Heart left ventricle (tissue), 16 donors: ENCODE results near the gene MEGF11. TPM values are rescaled to one million over a fixed set of nuclear protein-coding genes. Genes with fewer than 3 reads are reported as not detected.

Source experiments
- ATAC-seq, 4 donors: fragments of 200-7000 bp; cut with Tn5 transposase; one replicate each; pipeline ENCODE4 v1.9.1; 2020 to 2022; ENCODE audit warnings: moderate library complexity in 4 of 4, mild to moderate bottlenecking in 3 of 4, moderate number of reproducible peaks in 1 of 4
- DNase-seq, 5 donors: peaks; one replicate each; pipeline ENCODE4 v3.0.0-alpha.2; 2020
- H3K27ac ChIP-seq, 12 donors: fragments of 200-600 bp; sonication (generic) in 4 of 12; one replicate each; pipeline versions ENCODE4 v1.5.0 to v1.8.0; 2016 to 2022; ENCODE audit warnings: mild to moderate bottlenecking in 2 of 12
- H3K27me3 ChIP-seq, 9 donors: fragments of 200-600 bp; sonication (generic) in 2 of 9; one replicate each; pipeline versions ENCODE4 v1.5.1 to v1.8.0; 2016 to 2022; ENCODE audit warnings: mild to moderate bottlenecking in 3 of 9
- H3K36me3 ChIP-seq, 9 donors: fragments of 200-600 bp; sonication (generic) in 2 of 9; one replicate each; pipeline versions ENCODE4 v1.5.0 to v1.8.0; 2018 to 2022; ENCODE audit warnings: mild to moderate bottlenecking in 2 of 9
- H3K4me1 ChIP-seq, 12 donors: fragments of 200-600 bp; sonication (generic) in 4 of 12; one replicate each; pipeline versions ENCODE4 v1.5.0 to v1.8.0; 2016 to 2022; ENCODE audit warnings: mild to moderate bottlenecking in 3 of 12
- H3K4me3 ChIP-seq, 12 donors: fragments of 200-600 bp; sonication (generic) in 4 of 12; one replicate each; pipeline versions ENCODE4 v1.5.0 to v1.8.0; 2017 to 2022; ENCODE audit warnings: mild to moderate bottlenecking in 9 of 12, moderate library complexity in 4 of 12
- H3K9me3 ChIP-seq, 12 donors: fragments of 200-600 bp; sonication (generic) in 4 of 12; one replicate each; pipeline versions ENCODE4 v1.5.0 to v1.8.0; 2016 to 2022; ENCODE audit warnings: mild to moderate bottlenecking in 1 of 12
- POLR2A ChIP-seq, 2 donors: fragments of 450-650 bp; IDR thresholded peaks; one replicate each; pipeline ENCODE4 v1.6.1; 2017; ENCODE audit warnings: antibody characterized with exemption in 2 of 2, mild to moderate bottlenecking in 2 of 2, moderate library complexity in 2 of 2
- WGBS, 4 donors: extraction: QIAGEN DNeasy Blood & Tissue Kit in 2 of 4; methylation state at CpG; one replicate each; pipeline versions ENCODE4 v1.1.5 to v1.1.7; 2013 to 2018; 5-methylcytosine and 5-hydroxymethylcytosine counted together
- intact Hi-C, 10 donors: fragments of 100-400 bp; cut with DNase I; formaldehyde crosslinking; loops; one replicate each; pipeline versions ENCODE4 v1.11.1 to v1.14.2; 2022
- polyA plus RNA-seq, 2 donors: library from polyadenylated mRNA; stranded (reverse); fragments of 200-250 nt; gene quantifications; one replicate each; pipeline ENCODE4 v1.2.3, GENCODE V29; 2013
- total RNA-seq, 9 donors: library from RNA; depleted of rRNA in 2 of 9; stranded (reverse); fragments of >200 nt in 2 of 9; fragmentation: NEBNext Ultra II Directional in 3 of 9; extraction: Animal tissue kit (Norgen Biotek cat#: 25700) in 3 of 9; gene quantifications; one replicate each; pipeline versions ENCODE4 v1.1.0 to v1.2.4, GENCODE V29; 2016 to 2023
- TF ChIP-seq, protein P1 (sequence below), 12 donors: fragments of 200-600 bp; sonication (generic) in 4 of 12; IDR thresholded peaks; one replicate each; pipeline versions ENCODE4 v1.5.0 to v1.8.0; 2018 to 2022; ENCODE audit warnings: antibody characterized with exemption in 12 of 12, mild to moderate bottlenecking in 5 of 12
- donor health status: ischemic (EF 13 %, LVEDD 7.1; RV severe dilation, severe dysfunction).
- donor health status: healthy with polysubstance abuse.
- donor health status: DM: no; HTN: yes; CAD: no.
- donor health status: DM: no; HTN: no; CAD: no.
- donor health status: ischemic (EF 25% LVEDD 6.9; RV normal size, moderate dysfunction).
- donor health status: ischemic (EF 25% LVEDD 5.7; RV mildly dilated, moderate dysfunction).
- donor health status: healthy.
- donor health status: DM: yes; HTN: yes; CAD: no.
- donor health status: ischemic (EF 35%, LVEDD 5.7; RV mildly dilated, moderate dysfunction).
- donor health status: nonischemic (EF 11% LVEDD 7.7; RV severe dilation, severe dysfunction).
- donor health status: DM: yes; HTN: yes; CAD: no.
- donor health status: PGD.
- donor health status: ischemic (EF 29% LVEDD 5.4; RV normal size, mild dysfunction).
- donor health status: nonischemic (EF 23%, LVEDD 6.1; RV moderate dilation, normal function).

The MEGF11 gene
- total and polyA plus RNA-seq, 11 donors, result 0.07 TPM; not detected in 10

DNA sequence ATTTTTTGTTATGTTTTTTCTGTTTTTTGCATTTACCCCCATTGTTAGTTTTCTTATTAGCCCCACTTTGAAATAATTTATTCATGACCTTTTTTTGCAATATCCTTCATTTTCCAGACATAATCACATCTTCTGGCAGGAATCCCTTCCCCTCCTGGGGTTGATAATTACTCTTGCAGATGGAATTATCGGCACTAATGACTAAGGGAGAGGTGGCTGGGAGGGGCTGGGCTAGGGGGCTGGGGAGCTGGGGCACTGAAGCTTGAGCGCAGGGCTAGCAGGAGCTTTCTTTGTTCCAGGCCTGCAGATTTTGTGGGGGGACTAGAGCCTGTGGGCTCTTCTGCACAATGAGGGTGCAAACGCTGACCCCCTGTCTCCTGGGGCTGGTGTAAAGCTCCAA lies 306.5 kb downstream of the MEGF11 start:
- TF ChIP-seq, protein P1, sequence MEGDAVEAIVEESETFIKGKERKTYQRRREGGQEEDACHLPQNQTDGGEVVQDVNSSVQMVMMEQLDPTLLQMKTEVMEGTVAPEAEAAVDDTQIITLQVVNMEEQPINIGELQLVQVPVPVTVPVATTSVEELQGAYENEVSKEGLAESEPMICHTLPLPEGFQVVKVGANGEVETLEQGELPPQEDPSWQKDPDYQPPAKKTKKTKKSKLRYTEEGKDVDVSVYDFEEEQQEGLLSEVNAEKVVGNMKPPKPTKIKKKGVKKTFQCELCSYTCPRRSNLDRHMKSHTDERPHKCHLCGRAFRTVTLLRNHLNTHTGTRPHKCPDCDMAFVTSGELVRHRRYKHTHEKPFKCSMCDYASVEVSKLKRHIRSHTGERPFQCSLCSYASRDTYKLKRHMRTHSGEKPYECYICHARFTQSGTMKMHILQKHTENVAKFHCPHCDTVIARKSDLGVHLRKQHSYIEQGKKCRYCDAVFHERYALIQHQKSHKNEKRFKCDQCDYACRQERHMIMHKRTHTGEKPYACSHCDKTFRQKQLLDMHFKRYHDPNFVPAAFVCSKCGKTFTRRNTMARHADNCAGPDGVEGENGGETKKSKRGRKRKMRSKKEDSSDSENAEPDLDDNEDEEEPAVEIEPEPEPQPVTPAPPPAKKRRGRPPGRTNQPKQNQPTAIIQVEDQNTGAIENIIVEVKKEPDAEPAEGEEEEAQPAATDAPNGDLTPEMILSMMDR (IDR thresholded peaks at IDR 0.05), result no peak
- TF ChIP-seq POLR2A (IDR thresholded peaks at IDR 0.05), result no peak
- H3K36me3 ChIP-seq, result no peaks in the 10 kb centered on the region
- 59 to 81% (median 70%) methylated on average over 3 of the region's 3 CpGs for WGBS, 4 donors
- DNase-seq (no peak), ATAC-seq (no peak)
- no peaks in the 10 kb centered on the region for H3K4me1 ChIP-seq
- no peaks in the 10 kb centered on the region for H3K9me3 ChIP-seq
- no peak overlapping the region for H3K4me3 ChIP-seq
- intact Hi-C loops, result no loop called here
- H3K27me3 ChIP-seq, result no peaks in the 10 kb centered on the region
- H3K27ac ChIP-seq, result no peak overlapping the region

DNA sequence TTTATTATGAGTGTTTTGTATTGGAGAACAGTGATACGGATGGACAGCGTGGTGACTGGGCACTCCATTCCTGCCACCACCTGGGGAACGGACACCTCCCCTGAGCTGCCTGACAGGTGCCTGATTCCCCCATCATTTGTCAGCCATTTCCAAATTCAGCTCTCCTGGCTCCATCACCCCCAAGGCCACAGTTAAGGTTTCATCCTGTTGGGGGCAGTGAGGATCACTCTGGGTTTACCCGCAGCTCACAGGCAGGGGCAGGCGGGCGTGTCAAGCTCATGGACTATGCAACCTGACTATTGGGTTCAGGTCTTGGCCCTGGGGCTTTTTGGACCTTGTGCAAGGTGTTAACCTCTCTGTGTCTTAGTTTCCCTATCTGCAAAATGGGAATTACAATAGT lies 307.9 kb downstream of the MEGF11 start:
- no peaks in the 10 kb centered on the region for H3K36me3 ChIP-seq
- no peaks in the 10 kb centered on the region for H3K27me3 ChIP-seq
- H3K4me3 ChIP-seq, result no peak overlapping the region
- 91 to 94% (median 92%) methylated on average over 6 of the region's 6 CpGs for WGBS, 4 donors
- peaks cover 0 to 5% (median 0%) of the 10 kb centered on the region in 12 donors for H3K4me1 ChIP-seq
- TF ChIP-seq, protein P1 (IDR thresholded peaks at IDR 0.05), result no peak
- no peak for TF ChIP-seq POLR2A (IDR thresholded peaks at IDR 0.05)
- ATAC-seq (no peak), DNase-seq (no peak)
- intact Hi-C loops, result no loop called here
- H3K9me3 ChIP-seq, result no peaks in the 10 kb centered on the region
- H3K27ac ChIP-seq, result no peak overlapping the region

DNA sequence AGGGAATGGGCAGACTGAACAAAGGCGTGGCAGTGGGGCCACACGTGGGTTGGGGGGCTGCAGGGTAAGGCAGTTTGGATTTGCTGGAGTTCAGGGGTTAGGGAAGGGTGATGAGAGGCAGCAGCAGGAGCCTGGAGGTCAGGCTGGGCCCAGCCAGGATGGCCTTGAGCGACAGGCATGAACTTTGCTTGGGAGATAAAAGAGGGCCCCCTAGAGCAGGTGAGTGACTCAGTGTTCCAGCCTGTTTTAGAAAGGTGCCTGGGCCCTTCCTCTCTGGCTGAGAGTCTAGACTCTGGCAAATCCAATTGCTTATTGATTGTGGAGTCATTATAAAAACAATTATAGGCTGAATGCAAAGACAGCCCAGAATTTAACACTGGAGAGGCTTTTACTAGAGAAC lies 309.1 kb downstream of the MEGF11 start:
- Histone ChIP-seq H3K27me3 (no peaks in the 10 kb centered on the region), H3K9me3 (no peaks in the 10 kb centered on the region), H3K4me1 (peaks cover 0 to 12% (median 0%) of the 10 kb centered on the region in 12 donors), H3K36me3 (no peaks in the 10 kb centered on the region), H3K27ac (no peak overlapping the region), H3K4me3 (no peak overlapping the region)
- ATAC-seq (no peak), DNase-seq (no peak)
- 73 to 78% (median 74%) methylated on average over 3 of the region's 3 CpGs for WGBS, 4 donors
- intact Hi-C loops, result no loop called here
- no peak for TF ChIP-seq POLR2A (IDR thresholded peaks at IDR 0.05)
- TF ChIP-seq, protein P1 (IDR thresholded peaks at IDR 0.05), result no peak

DNA sequence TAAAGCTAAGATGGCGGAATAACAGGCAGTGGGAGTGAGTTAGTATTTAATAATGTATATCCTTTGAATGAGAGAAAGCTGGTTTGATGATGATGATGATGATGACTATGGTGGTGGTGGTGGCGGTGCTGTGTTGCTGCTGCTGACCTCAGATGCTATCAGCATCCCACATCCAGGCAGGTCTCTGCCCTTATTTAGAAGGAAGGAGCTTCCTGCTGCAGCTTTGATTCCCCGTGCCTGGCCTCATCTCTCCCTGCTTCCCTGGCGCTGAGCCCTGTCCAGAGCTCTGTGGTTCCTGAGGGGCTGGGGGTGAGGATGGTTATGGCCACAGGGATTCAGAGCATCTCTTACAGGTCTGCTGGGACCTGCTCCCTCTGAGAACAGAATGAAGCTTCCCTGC lies 311.1 kb downstream of the MEGF11 start:
- no peak for DNase-seq
- Histone ChIP-seq H3K4me3 (no peak overlapping the region), H3K9me3 (no peaks in the 10 kb centered on the region), H3K27me3 (no peaks in the 10 kb centered on the region), H3K27ac (no peak overlapping the region), H3K4me1 (peaks cover 0 to 12% (median 0%) of the 10 kb centered on the region in 12 donors), H3K36me3 (no peaks in the 10 kb centered on the region)
- TF ChIP-seq, protein P1 (IDR thresholded peaks at IDR 0.05), result no peak
- WGBS, 4 donors, result 69 to 87% (median 79%) methylated on average over 3 to 4 of the region's 4 CpGs
- ATAC-seq, result no peak
- intact Hi-C loops, result no loop called here
